ENCODE measurements around the gene TIMM10. TPM values are rescaled to one million over a fixed set of nuclear protein-coding genes. Genes with fewer than 3 reads are reported as not detected.
"Not testable (repeated sequence)": the region's sequence is repeated elsewhere in the genome, so short reads cannot be mapped to it uniquely, and the experiment has no call there.

The TIMM10 gene
- total RNA-seq, 1 experiment from 2014 or later: 105 TPM

- no peak for DNase-seq (ENCODE audit: low read depth in 1 of 2, low spot score in 2 of 2)
Measured at GRCh38 chr11:57551941-57552340, 21.4 kb upstream of the TIMM10 start.

GRCh38 chr11:57549983-57550382, 19.4 kb upstream of the TIMM10 start:
- Histone ChIP-seq H3K9me3 (replicated peaks) (no peaks in the 10 kb centered on the region), H3K27ac (no peak overlapping the region), H3K4me3 (no peak overlapping the region), H3K27me3 (replicated peaks) (no peaks in the 10 kb centered on the region), H3K36me3 (no peaks in the 10 kb centered on the region), H3K4me1 (replicated peaks) (no peaks in the 10 kb centered on the region)
- no peak for DNase-seq (ENCODE audit: low read depth in 1 of 2, low spot score in 2 of 2)

More at GRCh38 chr11:57551941-57552340, 21.4 kb upstream of the TIMM10 start:
- Histone ChIP-seq H3K4me1 (replicated peaks) (no peaks in the 10 kb centered on the region), H3K4me3 (no peak overlapping the region), H3K9me3 (replicated peaks) (no peaks in the 10 kb centered on the region), H3K36me3 (no peaks in the 10 kb centered on the region), H3K27ac (no peak overlapping the region), H3K27me3 (replicated peaks) (no peaks in the 10 kb centered on the region)

DNA sequence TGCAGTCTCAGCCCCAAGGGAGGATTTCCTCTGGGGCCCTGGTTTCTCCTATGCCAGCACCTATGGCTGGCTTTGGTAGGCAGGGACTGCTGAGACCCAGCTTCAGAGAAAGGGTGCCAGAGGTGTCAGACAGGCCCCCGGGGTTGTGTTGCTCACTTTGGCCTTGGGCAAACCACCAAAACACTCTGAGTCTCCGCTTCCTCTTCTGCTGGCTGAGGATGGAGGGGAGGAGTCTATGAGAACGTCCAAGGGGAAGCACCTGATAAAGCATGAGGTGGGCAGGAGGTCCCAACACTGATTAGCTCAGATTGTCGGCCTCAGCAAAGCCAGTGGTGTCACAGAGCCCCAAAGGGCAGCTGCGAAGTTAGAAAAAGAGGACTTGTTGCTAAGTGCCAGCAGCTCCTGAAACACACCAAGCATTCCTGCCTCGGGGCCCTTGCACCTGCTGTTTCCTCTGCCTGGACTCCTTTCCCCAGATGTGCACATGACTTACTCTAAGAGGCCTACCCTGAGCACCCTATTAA, 17.4 kb upstream of the TIMM10 start:
- H3K27me3 ChIP-seq (replicated peaks): no peaks in the 10 kb centered on the region
- no peak for DNase-seq (ENCODE audit: low read depth in 1 of 2, low spot score in 2 of 2)
- H3K4me3 ChIP-seq: no peak overlapping the region
- no peak overlapping the region for H3K27ac ChIP-seq
- no peaks in the 10 kb centered on the region for H3K9me3 ChIP-seq (replicated peaks)
- no peaks in the 10 kb centered on the region for H3K36me3 ChIP-seq
- no peaks in the 10 kb centered on the region for H3K4me1 ChIP-seq (replicated peaks)

DNA sequence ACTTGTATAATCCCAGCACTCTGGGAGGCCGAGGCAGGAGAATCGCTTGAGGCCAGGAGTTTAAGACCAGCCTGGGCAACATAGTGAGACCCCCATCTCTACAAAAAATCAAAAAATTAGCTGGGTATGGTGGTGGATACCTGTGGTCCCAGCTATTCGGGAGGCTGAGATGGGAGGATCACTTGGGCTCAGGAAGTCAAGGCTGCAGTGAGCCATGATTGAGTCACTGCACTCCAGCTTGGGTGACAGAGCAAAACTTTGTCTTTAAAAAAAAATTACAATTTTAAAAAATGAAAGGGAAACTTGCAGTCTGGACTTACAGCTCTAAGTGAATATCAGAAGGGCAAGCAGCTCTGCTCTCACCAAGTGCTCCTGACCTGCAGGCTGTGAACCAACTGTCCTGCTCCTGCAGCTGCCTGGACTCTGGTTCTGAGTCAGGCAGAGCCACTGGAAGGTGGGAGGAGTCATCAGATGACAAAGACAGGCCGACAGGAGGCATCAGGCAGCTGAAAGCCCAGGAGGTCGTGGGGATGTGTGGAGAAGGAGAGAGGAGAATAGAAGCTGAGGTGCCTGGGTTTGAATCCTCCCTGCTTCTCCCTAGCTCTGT, 16.4 kb upstream of the TIMM10 start:
- Histone ChIP-seq H3K36me3 (no peaks in the 10 kb centered on the region), H3K9me3 (replicated peaks) (no peaks in the 10 kb centered on the region), H3K27me3 (replicated peaks) (no peaks in the 10 kb centered on the region), H3K4me1 (replicated peaks) (no peaks in the 10 kb centered on the region), H3K4me3 (no peak overlapping the region), H3K27ac (no peak overlapping the region)
- peak in 1 of 2 experiments; percentile 15 for DNase-seq (ENCODE audit: low read depth in 1 of 2, low spot score in 2 of 2)

- H3K4me1 ChIP-seq (replicated peaks): no peaks in the 10 kb centered on the region
- H3K36me3 ChIP-seq: no peaks in the 10 kb centered on the region
- H3K9me3 ChIP-seq (replicated peaks): no peaks in the 10 kb centered on the region
- H3K27me3 ChIP-seq (replicated peaks): 0 out of 2 replicates have a peak, but pooled peaks cover 2% of the 10 kb centered on the region
- DNase-seq (ENCODE audit: low read depth in 1 of 2, low spot score in 2 of 2): no peak
- H3K27ac ChIP-seq: no peak overlapping the region
- no peak overlapping the region for H3K4me3 ChIP-seq
Measured at GRCh38 chr11:57546451-57546850, 15.9 kb upstream of the TIMM10 start.

- Histone ChIP-seq H3K9me3 (replicated peaks) (no peaks in the 10 kb centered on the region), H3K36me3 (no peaks in the 10 kb centered on the region), H3K27ac (no peak overlapping the region), H3K4me3 (no peak overlapping the region), H3K4me1 (replicated peaks) (no peaks in the 10 kb centered on the region), H3K27me3 (replicated peaks) (0 out of 2 replicates have a peak, but pooled peaks cover 2% of the 10 kb centered on the region)
- no peak for DNase-seq (ENCODE audit: low read depth in 1 of 2, low spot score in 2 of 2)
Measured at GRCh38 chr11:57545883-57546282, 15.3 kb upstream of the TIMM10 start.

DNA sequence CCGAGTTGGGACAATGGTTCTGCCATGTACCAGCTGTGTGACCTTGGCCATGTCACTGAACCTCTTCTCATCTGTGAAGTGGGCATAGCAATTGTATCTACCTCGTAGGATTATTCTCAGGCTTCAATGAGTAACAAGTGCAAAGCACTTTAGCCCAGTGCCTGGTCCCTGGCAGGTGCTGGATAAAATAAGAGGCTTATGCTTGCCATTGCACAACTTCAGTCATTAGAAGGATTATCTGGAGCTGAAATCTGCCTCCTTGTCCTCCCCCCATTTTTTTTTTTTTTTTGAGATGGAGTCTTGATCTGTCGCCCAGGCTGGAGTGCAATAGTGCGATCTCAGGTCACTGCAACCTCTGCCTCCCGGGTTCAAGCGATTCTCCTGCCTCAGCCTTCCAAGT, 14.0 kb upstream of the TIMM10 start:
- no peak overlapping the region for H3K4me3 ChIP-seq
- no peaks in the 10 kb centered on the region for H3K36me3 ChIP-seq
- 0 out of 2 replicates have a peak, but pooled peaks cover 4% of the 10 kb centered on the region for H3K27me3 ChIP-seq (replicated peaks)
- H3K27ac ChIP-seq: no peak overlapping the region
- DNase-seq (ENCODE audit: low read depth in 1 of 2, low spot score in 2 of 2): no peak
- H3K9me3 ChIP-seq (replicated peaks): no peaks in the 10 kb centered on the region
- no peaks in the 10 kb centered on the region for H3K4me1 ChIP-seq (replicated peaks)

DNA sequence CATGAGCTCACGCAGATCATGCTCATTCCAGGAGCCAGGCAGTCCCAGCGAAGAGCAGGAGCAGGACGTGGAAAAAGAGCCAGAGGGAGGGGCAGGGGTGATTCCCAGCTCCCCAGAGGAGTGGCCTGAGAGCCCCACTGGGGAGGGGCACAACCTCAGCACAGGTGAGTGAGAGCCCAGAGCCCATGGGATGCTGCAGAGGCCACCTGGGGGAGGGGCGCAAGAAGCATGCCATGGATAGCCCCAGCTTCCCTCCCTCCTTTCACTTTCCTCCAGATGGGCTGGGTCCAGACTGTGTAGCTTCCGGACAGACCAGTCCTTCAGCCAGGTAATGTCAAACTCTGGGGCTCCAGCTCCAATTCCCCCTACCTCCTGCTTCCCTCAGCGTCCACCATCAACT, 13.0 kb upstream of the TIMM10 start:
- no peak overlapping the region for H3K4me3 ChIP-seq
- H3K36me3 ChIP-seq: no peaks in the 10 kb centered on the region
- 0 out of 2 replicates have a peak, but pooled peaks cover 4% of the 10 kb centered on the region for H3K27me3 ChIP-seq (replicated peaks)
- H3K9me3 ChIP-seq (replicated peaks): no peaks in the 10 kb centered on the region
- DNase-seq (ENCODE audit: low read depth in 1 of 2, low spot score in 2 of 2): no peak
- H3K27ac ChIP-seq: no peak overlapping the region
- H3K4me1 ChIP-seq (replicated peaks): no peaks in the 10 kb centered on the region

GRCh38 chr11:57542582-57542981, 12.0 kb upstream of the TIMM10 start:
- no peaks in the 10 kb centered on the region for H3K9me3 ChIP-seq (replicated peaks)
- H3K27me3 ChIP-seq (replicated peaks): 0 out of 2 replicates have a peak, but pooled peaks cover 4% of the 10 kb centered on the region
- H3K4me3 ChIP-seq: no peak overlapping the region
- H3K4me1 ChIP-seq (replicated peaks): no peaks in the 10 kb centered on the region
- H3K27ac ChIP-seq: no peak overlapping the region
- H3K36me3 ChIP-seq: no peaks in the 10 kb centered on the region
- DNase-seq (ENCODE audit: low read depth in 1 of 2, low spot score in 2 of 2): no peak

GRCh38 chr11:57541169-57541568, 10.6 kb upstream of the TIMM10 start:
- H3K9me3 ChIP-seq (replicated peaks): no peaks in the 10 kb centered on the region
- no peaks in the 10 kb centered on the region for H3K36me3 ChIP-seq
- no peaks in the 10 kb centered on the region for H3K4me1 ChIP-seq (replicated peaks)
- no peak overlapping the region for H3K27ac ChIP-seq
- no peak overlapping the region for H3K4me3 ChIP-seq
- 0 out of 2 replicates have a peak, but pooled peaks cover 4% of the 10 kb centered on the region for H3K27me3 ChIP-seq (replicated peaks)
- no peak for DNase-seq (ENCODE audit: low read depth in 1 of 2, low spot score in 2 of 2)

GRCh38 chr11:57539342-57539741, 8.8 kb upstream of the TIMM10 start:
- Histone ChIP-seq H3K4me1 (replicated peaks) (no peaks in the 10 kb centered on the region), H3K4me3 (no peak overlapping the region), H3K27me3 (replicated peaks) (0 out of 2 replicates have a peak, but pooled peaks cover 4% of the 10 kb centered on the region), H3K27ac (no peak overlapping the region), H3K9me3 (replicated peaks) (no peaks in the 10 kb centered on the region), H3K36me3 (no peaks in the 10 kb centered on the region)
- no peak for DNase-seq (ENCODE audit: low read depth in 1 of 2, low spot score in 2 of 2)

GRCh38 chr11:57536947-57537619, 6.5 kb upstream of the TIMM10 start, which contains the start of gene SMTNL1:
Gene SMTNL1, plus strand, starts transcription at chr11:57537595. Its CDS starts 5,048 bp downstream, at chr11:57542643.
- H3K4me1 ChIP-seq (replicated peaks): no peaks in the 10 kb centered on the region
- H3K4me3 ChIP-seq: no peak within 1 kb of the TSS
- H3K9me3 ChIP-seq (replicated peaks): no peaks in the 10 kb centered on the region
- H3K27ac ChIP-seq: no peak within 1 kb of the TSS
- no peak for DNase-seq (ENCODE audit: low read depth in 1 of 2, low spot score in 2 of 2)
- H3K36me3 ChIP-seq: no peaks in the 10 kb centered on the region
- H3K27me3 ChIP-seq (replicated peaks): 0 out of 2 replicates have a peak, but pooled peaks cover 4% of the 10 kb centered on the region

DNA sequence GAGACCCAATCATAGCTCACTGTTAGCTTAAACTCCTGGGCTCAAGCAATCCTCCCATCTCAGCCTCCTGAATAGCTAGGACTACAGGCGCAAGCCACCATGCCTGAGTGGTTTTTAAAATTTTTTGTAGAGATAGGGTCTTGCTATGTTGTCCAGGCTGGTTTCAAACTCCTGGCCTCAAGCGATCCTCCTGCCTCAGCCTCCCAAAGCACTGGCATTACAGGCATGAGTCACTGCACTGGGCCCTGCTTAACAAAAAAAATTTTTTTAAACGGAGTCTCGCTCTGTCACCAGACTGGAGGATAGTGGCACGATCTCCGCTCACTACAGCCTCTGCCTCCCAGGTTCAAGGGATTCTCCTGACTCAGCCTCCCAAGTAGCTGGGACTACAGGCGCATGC, 3.9 kb upstream of the TIMM10 start:
- H3K27ac ChIP-seq; H3K4me1 ChIP-seq (replicated peaks); DNase-seq (ENCODE audit: low read depth in 1 of 2, low spot score in 2 of 2); H3K4me3 ChIP-seq; H3K36me3 ChIP-seq; H3K27me3 ChIP-seq (replicated peaks); H3K9me3 ChIP-seq (replicated peaks): not testable (repeated sequence)

DNA sequence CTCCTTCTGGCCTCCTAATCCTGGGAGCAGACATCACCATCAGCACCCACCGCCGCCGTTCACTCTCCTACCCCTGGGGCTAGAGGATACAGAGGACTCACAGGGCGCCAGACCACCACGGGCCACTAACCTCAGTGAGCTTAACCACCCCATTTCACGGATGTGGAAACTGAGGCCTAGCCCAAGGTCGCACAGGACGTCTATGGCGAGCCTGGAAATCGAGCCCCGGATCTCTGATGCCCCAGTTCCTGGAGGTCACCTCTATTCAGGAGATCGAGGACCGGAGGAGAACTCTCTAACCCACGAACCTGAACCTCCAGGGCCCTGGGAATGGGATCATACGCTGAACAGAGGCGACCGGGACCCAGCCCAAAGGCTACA, 349 bp downstream of the TIMM10 start:
- H3K9me3 ChIP-seq (replicated peaks): no peaks in the 10 kb centered on the region
- peaks cover 39% of the 10 kb centered on the region for H3K36me3 ChIP-seq
- H3K27ac ChIP-seq: peak overlapping the region; percentile 45
- peaks cover 8% of the 10 kb centered on the region for H3K4me1 ChIP-seq (replicated peaks)
- DNase-seq (ENCODE audit: low read depth in 1 of 2, low spot score in 2 of 2): no peak
- peak overlapping the region; percentile 61 for H3K4me3 ChIP-seq
- no peaks in the 10 kb centered on the region for H3K27me3 ChIP-seq (replicated peaks)

Data from SJSA1 (cell line).